Loucy (cell line): Measurements from ENCODE around the gene ARG1.
A peak's percentile ranks its signal among the peaks of the same experiment; 100 is the strongest.
"Not testable (repeated sequence)": the region's sequence is repeated elsewhere in the genome, so short reads cannot be mapped to it uniquely, and the experiment has no call there.

Experiments used
- H2AFZ ChIP-seq: fragments of 200-600 bp; sonication (generic); 2 replicates; pipeline ENCODE4 v1.6.0; 2016; ENCODE audit warnings: antibody characterized with exemption, mild to moderate bottlenecking, low read length, moderate library complexity
- H3F3A ChIP-seq: fragments of 200-600 bp; 2 replicates; pipeline ENCODE4 v1.6.0; 2016; ENCODE audit warnings: antibody characterized with exemption, low read depth, mild to moderate bottlenecking
- H3K27me3 ChIP-seq: fragments of 200-600 bp; sonication (generic); 2 replicates; pipeline ENCODE4 v1.6.1; 2014; ENCODE audit warnings: low read length, mild to moderate bottlenecking; ENCODE audit not compliant: insufficient read depth, poor library complexity, severe bottlenecking
- H3K36me3 ChIP-seq: fragments of 200-600 bp; sonication (generic); 2 replicates; pipeline ENCODE4 v1.6.1; 2016; ENCODE audit warnings: low read length; ENCODE audit not compliant: insufficient read depth
- H3K4me1 ChIP-seq: fragments of 200-600 bp; sonication (generic); 2 replicates; pipeline ENCODE4 v1.5.1; 2014; ENCODE audit warnings: low read length, mild to moderate bottlenecking; ENCODE audit not compliant: insufficient read depth, poor library complexity, severe bottlenecking
- H3K4me2 ChIP-seq: fragments of 200-600 bp; sonication (generic); 2 replicates; pipeline ENCODE4 v1.6.0; 2014; ENCODE audit warnings: antibody characterized with exemption, low read length, low read depth, mild to moderate bottlenecking; ENCODE audit not compliant: poor library complexity, severe bottlenecking
- H3K4me3 ChIP-seq: fragments of 200-600 bp; sonication (generic); 2 replicates; pipeline ENCODE4 v1.5.1; 2014; ENCODE audit warnings: low read length, mild to moderate bottlenecking, mixed read lengths; ENCODE audit not compliant: poor library complexity, severe bottlenecking
- H3K79me2 ChIP-seq: fragments of 200-600 bp; sonication (generic); 2 replicates; pipeline ENCODE4 v1.6.1; 2014; ENCODE audit warnings: low read length; ENCODE audit not compliant: insufficient read depth
- H3K9ac ChIP-seq: fragments of 200-600 bp; sonication (generic); 2 replicates; pipeline ENCODE4 v1.6.0; 2014; ENCODE audit warnings: mild to moderate bottlenecking, low read depth, low read length, moderate library complexity; ENCODE audit not compliant: poor library complexity, severe bottlenecking
- H3K9me2 ChIP-seq: fragments of 200-600 bp; sonication (generic); replicated peaks from 2 replicates; pipeline ENCODE4 v1.6.1; 2016; ENCODE audit warnings: low read depth, low read length, mixed read lengths
- H3K9me3 ChIP-seq: fragments of 200-600 bp; sonication (generic); 2 replicates; pipeline ENCODE4 v1.6.1; 2014; ENCODE audit warnings: mild to moderate bottlenecking, antibody characterized with exemption, low read length, low read depth; ENCODE audit not compliant: insufficient read depth
- H4K20me1 ChIP-seq: fragments of 200-600 bp; sonication (generic); 2 replicates; pipeline ENCODE4 v1.6.0; 2014; ENCODE audit warnings: antibody characterized with exemption, low read length, mild to moderate bottlenecking; ENCODE audit not compliant: insufficient read depth, poor library complexity, severe bottlenecking
- EZH2phosphoT487 ChIP-seq: fragments of 200-600 bp; IDR thresholded peaks from 2 replicates; pipeline ENCODE4 v1.6.1; 2018; ENCODE audit warnings: antibody characterized with exemption, mild to moderate bottlenecking, moderate library complexity, borderline replicate concordance
- TF ChIP-seq, protein P1 (sequence below): fragments of 200-600 bp; sonication (generic); conservative IDR thresholded peaks from 2 replicates; pipeline ENCODE4 v1.5.1; 2014; ENCODE audit warnings: mild to moderate bottlenecking, antibody characterized with exemption, low read length

ARG1 gene

DNA sequence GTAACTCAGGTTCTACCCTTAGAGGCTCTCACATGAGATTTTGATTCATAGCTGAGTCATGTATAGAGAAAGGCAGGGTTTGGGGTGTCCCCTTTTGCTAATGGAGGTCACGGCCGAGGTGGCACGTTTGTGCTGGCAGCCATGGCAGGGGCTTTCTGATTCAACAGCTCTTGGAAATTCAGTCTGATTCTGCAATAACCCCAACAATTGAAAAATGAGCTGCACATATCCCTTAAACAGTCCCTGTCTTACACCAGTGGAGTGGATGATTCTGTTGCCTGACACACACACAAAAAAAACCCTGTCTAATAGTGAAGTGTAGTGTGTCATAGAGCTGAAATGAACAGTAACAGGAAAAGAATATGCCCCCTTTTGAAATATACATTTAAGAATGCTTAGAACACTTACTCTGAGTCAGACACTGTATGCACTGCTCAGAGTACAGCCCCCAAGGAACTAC, 40.4 kb upstream of the ARG1 start:
- Histone ChIP-seq H2AFZ (0 out of 2 replicates have a peak overlapping the region, but pooled peaks have one; percentile 53), H3K4me2 (no peak overlapping the region), H3K36me3 (no peaks in the 10 kb centered on the region), H3K27me3 (no peaks in the 10 kb centered on the region), H3K79me2 (no peaks in the 10 kb centered on the region), H3F3A (no peaks in the 10 kb centered on the region), H3K9me3 (no peaks in the 10 kb centered on the region), H3K9me2 (no peaks in the 10 kb centered on the region), H3K9ac (no peak overlapping the region), H3K4me3 (no peak overlapping the region), H4K20me1 (no peaks in the 10 kb centered on the region), H3K4me1 (peaks cover 21% of the 10 kb centered on the region)
- TF ChIP-seq EZH2phosphoT487: no peak
- TF ChIP-seq, protein P1, sequence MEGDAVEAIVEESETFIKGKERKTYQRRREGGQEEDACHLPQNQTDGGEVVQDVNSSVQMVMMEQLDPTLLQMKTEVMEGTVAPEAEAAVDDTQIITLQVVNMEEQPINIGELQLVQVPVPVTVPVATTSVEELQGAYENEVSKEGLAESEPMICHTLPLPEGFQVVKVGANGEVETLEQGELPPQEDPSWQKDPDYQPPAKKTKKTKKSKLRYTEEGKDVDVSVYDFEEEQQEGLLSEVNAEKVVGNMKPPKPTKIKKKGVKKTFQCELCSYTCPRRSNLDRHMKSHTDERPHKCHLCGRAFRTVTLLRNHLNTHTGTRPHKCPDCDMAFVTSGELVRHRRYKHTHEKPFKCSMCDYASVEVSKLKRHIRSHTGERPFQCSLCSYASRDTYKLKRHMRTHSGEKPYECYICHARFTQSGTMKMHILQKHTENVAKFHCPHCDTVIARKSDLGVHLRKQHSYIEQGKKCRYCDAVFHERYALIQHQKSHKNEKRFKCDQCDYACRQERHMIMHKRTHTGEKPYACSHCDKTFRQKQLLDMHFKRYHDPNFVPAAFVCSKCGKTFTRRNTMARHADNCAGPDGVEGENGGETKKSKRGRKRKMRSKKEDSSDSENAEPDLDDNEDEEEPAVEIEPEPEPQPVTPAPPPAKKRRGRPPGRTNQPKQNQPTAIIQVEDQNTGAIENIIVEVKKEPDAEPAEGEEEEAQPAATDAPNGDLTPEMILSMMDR: no peak

DNA sequence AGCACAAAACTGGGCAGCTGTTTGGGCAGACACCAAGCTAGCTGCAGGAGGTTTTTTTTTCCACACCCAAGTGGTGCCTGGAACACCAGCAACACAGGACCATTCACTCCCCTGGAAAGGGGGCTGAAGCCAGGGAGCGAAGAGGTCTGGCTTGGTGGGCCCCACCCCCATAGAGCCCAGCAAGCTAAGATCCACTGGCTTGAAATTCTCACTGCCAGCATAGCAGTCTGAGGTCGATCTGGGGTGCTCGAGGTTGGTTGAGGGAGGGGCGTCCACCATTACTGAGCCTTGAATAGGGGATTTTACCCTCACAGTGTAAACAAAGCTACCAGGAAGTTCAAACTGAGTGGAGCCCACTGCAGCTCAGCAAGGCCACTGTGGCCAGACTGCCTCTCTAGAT, 34.4 kb upstream of the ARG1 start:
- not testable (repeated sequence) for H3K4me2 ChIP-seq, H3K4me3 ChIP-seq, H3K79me2 ChIP-seq, H3K9ac ChIP-seq, H3K9me3 ChIP-seq, H4K20me1 ChIP-seq, H3K36me3 ChIP-seq, H3K27me3 ChIP-seq, H3K4me1 ChIP-seq, H3K9me2 ChIP-seq, H3F3A ChIP-seq
- peak overlapping the region; percentile 33; the same call in 1 of the 2 replicates for H2AFZ ChIP-seq

DNA sequence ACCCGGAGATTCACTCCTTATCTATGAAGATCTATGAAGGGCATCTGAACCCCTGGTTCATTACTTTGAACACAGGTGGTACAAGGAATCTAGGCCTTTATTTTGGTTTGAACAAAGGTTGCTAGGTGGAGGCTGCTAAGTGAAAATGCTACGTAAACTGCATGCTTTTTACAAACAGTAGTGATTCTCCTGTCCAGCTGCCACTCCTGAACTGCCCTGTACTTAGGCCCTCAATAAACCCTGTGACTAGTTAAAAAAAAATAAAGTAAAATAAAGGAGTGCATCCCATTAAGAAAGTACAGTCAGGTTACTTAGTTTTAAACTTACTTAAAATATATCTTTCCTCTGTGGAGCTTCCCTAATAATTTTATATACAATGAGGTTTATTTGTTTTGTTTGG, 27.7 kb upstream of the ARG1 start:
- Histone ChIP-seq H3K9ac (no peak overlapping the region), H3K79me2 (no peaks in the 10 kb centered on the region), H3K9me3 (no peaks in the 10 kb centered on the region), H3K9me2 (no peaks in the 10 kb centered on the region), H3K36me3 (no peaks in the 10 kb centered on the region), H2AFZ (no peak overlapping the region), H3K4me2 (no peak overlapping the region), H3K4me3 (no peak overlapping the region), H3K4me1 (no peaks in the 10 kb centered on the region), H3K27me3 (no peaks in the 10 kb centered on the region), H3F3A (no peaks in the 10 kb centered on the region), H4K20me1 (no peaks in the 10 kb centered on the region)
- TF ChIP-seq, protein P1: no peak
- no peak for TF ChIP-seq EZH2phosphoT487

DNA sequence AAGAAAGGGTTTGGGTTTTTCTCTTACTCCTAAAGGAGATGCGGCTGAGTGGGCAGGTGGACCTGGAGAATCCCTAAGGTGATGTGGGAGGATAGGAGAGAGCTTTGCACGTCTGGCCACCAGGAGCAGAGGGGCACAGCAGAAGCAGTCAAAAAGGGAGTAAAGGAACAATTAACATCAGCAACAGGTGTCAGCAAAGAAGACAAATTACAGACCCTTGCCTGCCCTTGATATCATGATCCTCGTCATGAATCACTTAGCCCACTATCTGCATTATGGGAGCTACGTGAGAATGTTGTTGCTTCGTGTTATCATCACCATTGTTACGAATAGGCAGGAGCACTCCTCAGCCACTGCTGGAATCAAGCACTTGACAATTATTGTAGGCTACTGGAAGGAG, 25.5 kb upstream of the ARG1 start:
- no peak for TF ChIP-seq EZH2phosphoT487
- TF ChIP-seq, protein P1: no peak
- H3K9me2 ChIP-seq: no peaks in the 10 kb centered on the region
- H3K4me2 ChIP-seq: no peak overlapping the region
- H3K79me2 ChIP-seq: no peaks in the 10 kb centered on the region
- H3K9me3 ChIP-seq: no peaks in the 10 kb centered on the region
- H3K4me3 ChIP-seq: no peak overlapping the region
- no peak overlapping the region for H3K9ac ChIP-seq
- H3F3A ChIP-seq: no peaks in the 10 kb centered on the region
- no peak overlapping the region for H2AFZ ChIP-seq
- no peaks in the 10 kb centered on the region for H4K20me1 ChIP-seq
- no peaks in the 10 kb centered on the region for H3K4me1 ChIP-seq
- no peaks in the 10 kb centered on the region for H3K36me3 ChIP-seq
- H3K27me3 ChIP-seq: no peaks in the 10 kb centered on the region
